ENCODE results near the gene PTPN23. TPM values are rescaled to one million over a fixed set of nuclear protein-coding genes. Genes with fewer than 3 reads are reported as not detected.

Gene PTPN23
- total and polyA plus RNA-seq, 4 donors, result 20.4 to 52.3 (median 24.2) TPM

- H3K4me1 ChIP-seq (ENCODE audit: control insufficient read depth in 5 of 5, insufficient read depth in 5 of 5, low read length in 5 of 5), result no peaks in the 10 kb centered on the region
- no peak for ATAC-seq (ENCODE audit: insufficient read depth, low FRiP score)
- H3K27me3 ChIP-seq (ENCODE audit: control insufficient read depth in 3 of 3, insufficient read depth in 3 of 3, low read length in 2 of 3), result no peaks in the 10 kb centered on the region
- DNase-seq, result no peak
- no peak overlapping the region for H3K9ac ChIP-seq (ENCODE audit: insufficient read depth in 1 of 2, low read length in 2 of 2)
- 34 to 42% methylated on average over 13 of the region's 13 CpGs for WGBS, 2 donors
- H3K9me3 ChIP-seq (ENCODE audit: control insufficient read depth in 4 of 4, insufficient read depth in 3 of 4, low read length in 3 of 4), result no peaks in the 10 kb centered on the region
- H3K27ac ChIP-seq (ENCODE audit: low read depth in 1 of 2, low read length in 1 of 2), result no peak overlapping the region
- no peak overlapping the region for H3K4me3 ChIP-seq
- TF ChIP-seq CTCF (IDR thresholded peaks at IDR 0.05; ENCODE audit: control extremely low read depth, extremely low read depth), result no peak
- H3K36me3 ChIP-seq (ENCODE audit: control insufficient read depth in 4 of 4, insufficient read depth in 4 of 4, low read length in 4 of 4), result no peaks in the 10 kb centered on the region
These were observed 9.7 kb upstream of the PTPN23 start for GRCh38 chr3:47370887-47371697.

GRCh38 chr3:47374587-47374986 lies 6.2 kb upstream of the PTPN23 start:
- DNase-seq, result no peak
- Histone ChIP-seq H3K9me3 (ENCODE audit: control insufficient read depth in 4 of 4, insufficient read depth in 3 of 4, low read length in 3 of 4) (no peaks in the 10 kb centered on the region), H3K4me3 (no peak overlapping the region), H3K4me1 (ENCODE audit: control insufficient read depth in 5 of 5, insufficient read depth in 5 of 5, low read length in 5 of 5) (peaks cover 0 to 7% (median 4%) of the 10 kb centered on the region in 5 donors), H3K9ac (ENCODE audit: insufficient read depth in 1 of 2, low read length in 2 of 2) (no peak overlapping the region), H3K27ac (ENCODE audit: low read depth in 1 of 2, low read length in 1 of 2) (no peak overlapping the region), H3K36me3 (ENCODE audit: control insufficient read depth in 4 of 4, insufficient read depth in 4 of 4, low read length in 4 of 4) (no peaks in the 10 kb centered on the region), H3K27me3 (ENCODE audit: control insufficient read depth in 3 of 3, insufficient read depth in 3 of 3, low read length in 2 of 3) (no peaks in the 10 kb centered on the region)
- TF ChIP-seq CTCF (IDR thresholded peaks at IDR 0.05; ENCODE audit: control extremely low read depth, extremely low read depth), result no peak
- ATAC-seq (ENCODE audit: insufficient read depth, low FRiP score), result no peak

GRCh38 chr3:47376393-47376792 lies 4.4 kb upstream of the PTPN23 start:
- H3K9me3 ChIP-seq (ENCODE audit: control insufficient read depth in 4 of 4, insufficient read depth in 3 of 4, low read length in 3 of 4), result no peaks in the 10 kb centered on the region
- H3K9ac ChIP-seq (ENCODE audit: insufficient read depth in 1 of 2, low read length in 2 of 2), result no peak overlapping the region
- 83 to 89% methylated on average over 3 of the region's 3 CpGs for WGBS, 2 donors
- H3K27me3 ChIP-seq (ENCODE audit: control insufficient read depth in 3 of 3, insufficient read depth in 3 of 3, low read length in 2 of 3), result no peaks in the 10 kb centered on the region
- H3K4me1 ChIP-seq (ENCODE audit: control insufficient read depth in 5 of 5, insufficient read depth in 5 of 5, low read length in 5 of 5), result peaks cover 0 to 11% (median 8%) of the 10 kb centered on the region in 5 donors
- no peak for TF ChIP-seq CTCF (IDR thresholded peaks at IDR 0.05; ENCODE audit: control extremely low read depth, extremely low read depth)
- H3K4me3 ChIP-seq, result no peak overlapping the region
- ATAC-seq (ENCODE audit: insufficient read depth, low FRiP score) (no peak), DNase-seq (no peak)
- H3K27ac ChIP-seq (ENCODE audit: low read depth in 1 of 2, low read length in 1 of 2), result no peak overlapping the region
- H3K36me3 ChIP-seq (ENCODE audit: control insufficient read depth in 4 of 4, insufficient read depth in 4 of 4, low read length in 4 of 4), result no peaks in the 10 kb centered on the region
